ENCODE measurements around the gene TSBP1.

The TSBP1 gene

DNA sequence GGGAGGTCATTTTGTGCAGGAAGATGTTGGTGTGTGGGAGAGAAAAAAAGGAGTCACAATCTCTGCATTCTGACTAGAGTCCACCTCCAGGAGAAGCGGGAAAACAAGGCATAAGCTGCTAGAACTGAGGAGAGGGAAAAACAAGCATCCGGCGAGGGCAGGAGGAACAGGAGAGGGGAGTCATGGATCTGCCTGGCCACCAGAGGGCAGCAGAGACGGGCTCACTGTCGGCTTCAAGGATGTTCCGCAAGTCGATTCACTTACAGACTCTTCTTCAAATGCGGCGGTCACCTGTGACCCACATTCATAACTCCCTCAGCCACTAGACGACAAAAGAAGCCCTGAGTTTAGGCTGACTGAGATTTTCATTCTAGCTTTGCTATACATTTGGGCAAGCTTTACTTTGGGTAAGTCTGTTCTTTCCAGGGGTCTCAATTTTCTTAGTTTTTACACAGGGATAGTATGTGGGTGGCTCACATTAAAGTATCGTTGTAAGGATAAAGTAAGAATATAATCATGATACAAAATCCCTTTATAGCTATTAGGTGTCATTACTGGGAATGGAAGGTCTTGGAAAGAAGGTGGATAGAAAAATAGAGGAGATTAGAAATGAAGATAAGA, 41.8 kb upstream of the TSBP1 start:
- Histone ChIP-seq H3K27me3 (ENCODE audit: control insufficient read depth, low read length) (peaks cover 19% of the 10 kb centered on the region), H3K79me2 (ENCODE audit: control insufficient read depth, low read length) (no peaks in the 10 kb centered on the region), H3K9me3 (ENCODE audit: control insufficient read depth, insufficient read depth, low read length) (no peaks in the 10 kb centered on the region), H3F3A (ENCODE audit: control insufficient read depth, insufficient read depth) (no peaks in the 10 kb centered on the region), H3K4me3 (ENCODE audit: low read length) (no peak overlapping the region), H3K4me1 (ENCODE audit: control insufficient read depth, low read length) (peaks cover 14% of the 10 kb centered on the region), H3K27ac (ENCODE audit: low read depth, low read length) (no peak overlapping the region), H4K20me1 (ENCODE audit: control insufficient read depth, insufficient read depth, low read depth, low read length) (no peaks in the 10 kb centered on the region), H3K36me3 (ENCODE audit: control insufficient read depth, low read length) (no peaks in the 10 kb centered on the region), H3K4me2 (ENCODE audit: low read length) (peak overlapping the region; percentile 33), H3K9me2 (replicated peaks; ENCODE audit: control insufficient read depth, low read length) (no peaks in the 10 kb centered on the region)
- TF ChIP-seq, protein P1, sequence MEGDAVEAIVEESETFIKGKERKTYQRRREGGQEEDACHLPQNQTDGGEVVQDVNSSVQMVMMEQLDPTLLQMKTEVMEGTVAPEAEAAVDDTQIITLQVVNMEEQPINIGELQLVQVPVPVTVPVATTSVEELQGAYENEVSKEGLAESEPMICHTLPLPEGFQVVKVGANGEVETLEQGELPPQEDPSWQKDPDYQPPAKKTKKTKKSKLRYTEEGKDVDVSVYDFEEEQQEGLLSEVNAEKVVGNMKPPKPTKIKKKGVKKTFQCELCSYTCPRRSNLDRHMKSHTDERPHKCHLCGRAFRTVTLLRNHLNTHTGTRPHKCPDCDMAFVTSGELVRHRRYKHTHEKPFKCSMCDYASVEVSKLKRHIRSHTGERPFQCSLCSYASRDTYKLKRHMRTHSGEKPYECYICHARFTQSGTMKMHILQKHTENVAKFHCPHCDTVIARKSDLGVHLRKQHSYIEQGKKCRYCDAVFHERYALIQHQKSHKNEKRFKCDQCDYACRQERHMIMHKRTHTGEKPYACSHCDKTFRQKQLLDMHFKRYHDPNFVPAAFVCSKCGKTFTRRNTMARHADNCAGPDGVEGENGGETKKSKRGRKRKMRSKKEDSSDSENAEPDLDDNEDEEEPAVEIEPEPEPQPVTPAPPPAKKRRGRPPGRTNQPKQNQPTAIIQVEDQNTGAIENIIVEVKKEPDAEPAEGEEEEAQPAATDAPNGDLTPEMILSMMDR (IDR thresholded peaks at IDR 0.05; ENCODE audit: low read depth, low read length, poor library complexity, severe bottlenecking): peak; percentile 97
- no peak for TF ChIP-seq EZH2phosphoT487 (IDR thresholded peaks at IDR 0.05; ENCODE audit: borderline replicate concordance, low read length)

DNA sequence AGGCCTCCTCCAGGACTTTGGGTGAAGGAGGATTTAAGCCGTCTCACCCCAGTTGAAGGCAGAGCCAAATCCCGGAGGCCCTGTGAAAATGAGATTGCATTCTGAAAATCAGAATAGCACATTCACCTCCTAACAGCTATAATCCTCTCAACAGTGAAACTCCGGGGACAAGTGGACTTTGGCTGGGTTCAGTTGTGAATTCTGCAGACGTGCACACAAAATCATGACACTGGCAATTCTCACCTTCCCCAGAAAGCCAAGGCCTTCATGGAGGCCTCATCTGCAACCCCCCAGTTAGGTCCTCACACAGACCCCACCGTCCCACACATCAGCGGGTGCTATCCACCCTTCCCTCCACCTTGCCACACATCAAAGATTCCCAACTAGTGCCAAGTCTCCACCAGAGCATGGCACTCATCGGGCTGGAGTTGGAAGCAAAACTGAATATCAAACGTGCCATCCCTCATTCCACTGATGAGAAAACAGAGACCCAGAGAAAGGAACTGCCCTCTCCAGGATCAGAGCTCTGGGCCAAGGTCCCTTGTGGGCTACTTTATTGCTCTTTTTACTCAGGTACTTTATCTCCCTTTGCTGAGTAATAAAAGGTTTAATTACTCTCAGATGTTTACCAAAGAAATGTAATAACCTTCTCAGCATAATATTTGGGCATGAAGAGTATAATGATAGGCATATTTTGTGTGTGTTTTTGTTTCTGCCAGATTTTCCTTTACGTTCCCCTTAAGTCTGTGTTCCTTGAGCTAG, 40.0 kb upstream of the TSBP1 start:
- Histone ChIP-seq H3K27me3 (ENCODE audit: control insufficient read depth, low read length) (peaks cover 24% of the 10 kb centered on the region), H3K36me3 (ENCODE audit: control insufficient read depth, low read length) (no peaks in the 10 kb centered on the region), H3K9me2 (replicated peaks; ENCODE audit: control insufficient read depth, low read length) (no peaks in the 10 kb centered on the region), H3K4me1 (ENCODE audit: control insufficient read depth, low read length) (peaks cover 14% of the 10 kb centered on the region), H3K4me3 (ENCODE audit: low read length) (no peak overlapping the region), H3K9me3 (ENCODE audit: control insufficient read depth, insufficient read depth, low read length) (no peaks in the 10 kb centered on the region), H3K27ac (ENCODE audit: low read depth, low read length) (no peak overlapping the region), H3F3A (ENCODE audit: control insufficient read depth, insufficient read depth) (no peaks in the 10 kb centered on the region), H3K79me2 (ENCODE audit: control insufficient read depth, low read length) (no peaks in the 10 kb centered on the region), H3K4me2 (ENCODE audit: low read length) (no peak overlapping the region), H4K20me1 (ENCODE audit: control insufficient read depth, insufficient read depth, low read depth, low read length) (no peaks in the 10 kb centered on the region)
- TF ChIP-seq, protein P1 (IDR thresholded peaks at IDR 0.05; ENCODE audit: low read depth, low read length, poor library complexity, severe bottlenecking): no peak
- no peak for TF ChIP-seq EZH2phosphoT487 (IDR thresholded peaks at IDR 0.05; ENCODE audit: borderline replicate concordance, low read length)

DNA sequence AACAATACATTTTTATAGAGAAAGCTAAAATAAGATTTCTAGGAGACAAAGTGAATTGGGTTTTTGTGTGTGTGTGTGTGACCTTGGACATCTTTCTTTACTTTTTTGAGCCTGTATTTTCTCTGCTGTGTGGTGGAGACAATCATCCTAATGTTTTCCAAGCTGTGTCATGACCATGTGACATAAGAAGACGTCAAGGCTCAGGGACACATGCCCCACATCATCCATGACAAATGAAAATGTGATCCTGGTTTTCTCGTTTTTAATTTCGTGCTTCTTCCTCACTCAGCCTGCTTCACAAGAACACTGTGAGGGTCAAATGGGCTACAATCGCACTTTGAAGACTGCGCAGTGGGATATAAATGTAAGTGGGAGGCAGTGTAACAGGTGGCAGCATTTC, 39.2 kb upstream of the TSBP1 start:
- Histone ChIP-seq H3F3A (ENCODE audit: control insufficient read depth, insufficient read depth) (no peaks in the 10 kb centered on the region), H3K36me3 (ENCODE audit: control insufficient read depth, low read length) (no peaks in the 10 kb centered on the region), H3K9me2 (replicated peaks; ENCODE audit: control insufficient read depth, low read length) (no peaks in the 10 kb centered on the region), H4K20me1 (ENCODE audit: control insufficient read depth, insufficient read depth, low read depth, low read length) (no peaks in the 10 kb centered on the region), H3K27ac (ENCODE audit: low read depth, low read length) (no peak overlapping the region), H3K4me3 (ENCODE audit: low read length) (no peak overlapping the region), H3K27me3 (ENCODE audit: control insufficient read depth, low read length) (peaks cover 23% of the 10 kb centered on the region), H3K4me2 (ENCODE audit: low read length) (no peak overlapping the region), H3K4me1 (ENCODE audit: control insufficient read depth, low read length) (peaks cover 14% of the 10 kb centered on the region), H3K9me3 (ENCODE audit: control insufficient read depth, insufficient read depth, low read length) (no peaks in the 10 kb centered on the region), H3K79me2 (ENCODE audit: control insufficient read depth, low read length) (no peaks in the 10 kb centered on the region)
- TF ChIP-seq, protein P1 (IDR thresholded peaks at IDR 0.05; ENCODE audit: low read depth, low read length, poor library complexity, severe bottlenecking): no peak
- TF ChIP-seq EZH2phosphoT487 (IDR thresholded peaks at IDR 0.05; ENCODE audit: borderline replicate concordance, low read length): no peak
